GM13977 (cell line): ENCODE data around the gene AADACL4.
"Not testable (repeated sequence)": the region's sequence is repeated elsewhere in the genome, so short reads cannot be mapped to it uniquely, and the experiment has no call there.

Experiments
- DNase-seq: peaks from one replicate; pipeline ENCODE4 v3.0.0; 2012; ENCODE audit warnings: low spot score
- CTCF ChIP-seq: IDR thresholded peaks from 2 replicates; pipeline ENCODE4 v1.5.1; 2012; ENCODE audit warnings: mild to moderate bottlenecking, control low read depth; ENCODE audit not compliant: insufficient read depth; ENCODE audit errors: extremely low read depth, missing control alignments
- in situ Hi-C: fragments of 300-500 bp; cut with MboI; formaldehyde crosslinking; loops from one replicate; pipeline ENCODE4 v1.12.0; 2022; ENCODE audit warnings: low sequenced_read_pairs, low pct_unique_long_range_greater_than_20kb, mixed read lengths, inconsistent platforms; ENCODE audit not compliant: unreplicated experiment

Gene AADACL4

GRCh38 chr1:12649971-12650421, 6.1 kb downstream of the AADACL4 start:
- DNase-seq: no peak
- in situ Hi-C loops: no loop called here
- TF ChIP-seq CTCF: no peak

- in situ Hi-C loops: no loop called here
- no peak for TF ChIP-seq CTCF
- no peak for DNase-seq
Observed at GRCh38 chr1:12654004-12654567, 10.2 kb downstream of the AADACL4 start.

GRCh38 chr1:12654657-12655056, 10.8 kb downstream of the AADACL4 start:
- no peak for TF ChIP-seq CTCF
- in situ Hi-C loops: no loop called here
- no peak for DNase-seq

GRCh38 chr1:12656575-12656974, 12.7 kb downstream of the AADACL4 start:
- TF ChIP-seq CTCF: no peak
- no peak for DNase-seq
- in situ Hi-C loops: no loop called here

GRCh38 chr1:12657060-12657884, 13.4 kb downstream of the AADACL4 start:
- TF ChIP-seq CTCF: no peak
- DNase-seq: no peak
- in situ Hi-C loops: no loop called here

- in situ Hi-C loops, DNase-seq: not testable (repeated sequence)
Observed at GRCh38 chr1:12657885-12658512, 14.1 kb downstream of the AADACL4 start.
